Caco-2 (cell line): ENCODE results near the gene COL5A1. TPM values are rescaled to one million over a fixed set of nuclear protein-coding genes. Genes with fewer than 3 reads are reported as not detected.

Experiments used
- BruUV-seq: library from RNA; stranded (reverse); fragments of 400-500 nt; replicated peaks from 2 replicates; lab custom pipeline; 2021; lab: Mats Ljungman, UMichigan
- CTCF ChIA-PET: fragments of 300-600 bp; sonication (Branson Sonifier 250); formaldehyde crosslinking; loops from one replicate; lab custom pipeline; 2022; ENCODE audit warnings: antibody characterized with exemption; lab: Charles Lee
- POLR2A ChIA-PET: fragments of 300-600 bp; sonication (Branson Sonifier 250); formaldehyde crosslinking; loops from one replicate; lab custom pipeline; 2022; ENCODE audit warnings: antibody characterized with exemption; lab: Charles Lee
- DNase-seq, 2 experiments: peaks; one replicate each; pipeline versions ENCODE4 v3.0.0 to v3.0.0-alpha.2; 2020 to 2022
- H3K27me3 ChIP-seq: replicated peaks from 2 replicates; pipeline ENCODE4 v1.6.0; 2011; ENCODE audit warnings: low read length; ENCODE audit not compliant: control insufficient read depth, insufficient read depth
- H3K36me3 ChIP-seq: 2 replicates; pipeline ENCODE4 v1.5.1; 2011; ENCODE audit warnings: low read length; ENCODE audit not compliant: control insufficient read depth, insufficient read depth
- H3K4me1 ChIP-seq: fragments of 250-450 bp; sonication (Bioruptor Pico); 2 replicates; pipeline ENCODE4 v1.5.1; 2020; ENCODE audit warnings: mild to moderate bottlenecking
- H3K4me3 ChIP-seq: 2 replicates; pipeline ENCODE4 v1.5.1; 2011; ENCODE audit warnings: low read depth, mild to moderate bottlenecking, control low read depth, low read length
- H3K9me3 ChIP-seq: fragments of 250-450 bp; sonication (Bioruptor Pico); 2 replicates; pipeline ENCODE4 v1.5.1; 2020; ENCODE audit warnings: mild to moderate bottlenecking, moderate library complexity
- H3K27ac Mint-ChIP-seq: one replicate; pipeline ENCODE4 v1.8.0; 2022; ENCODE audit warnings: mixed read lengths; ENCODE audit not compliant: unreplicated experiment
- H3K27me3 Mint-ChIP-seq: one replicate; pipeline ENCODE4 v1.8.0; 2022; ENCODE audit warnings: mixed read lengths; ENCODE audit not compliant: insufficient read depth, unreplicated experiment
- H3K36me3 Mint-ChIP-seq: one replicate; pipeline ENCODE4 v1.8.0; 2022; ENCODE audit warnings: mild to moderate bottlenecking, mixed read lengths; ENCODE audit not compliant: insufficient read depth, unreplicated experiment
- H3K4me1 Mint-ChIP-seq: one replicate; pipeline ENCODE4 v1.8.0; 2022; ENCODE audit warnings: low read depth, mixed read lengths; ENCODE audit not compliant: unreplicated experiment
- H3K4me3 Mint-ChIP-seq: one replicate; pipeline ENCODE4 v1.8.0; 2022; ENCODE audit warnings: mild to moderate bottlenecking, moderate library complexity, mixed read lengths; ENCODE audit not compliant: unreplicated experiment
- H3K9me3 Mint-ChIP-seq: one replicate; pipeline ENCODE4 v1.8.0; 2022; ENCODE audit warnings: mixed read lengths; ENCODE audit not compliant: unreplicated experiment
- CTCF ChIP-seq, 2 experiments: fragments of 200-600 bp in 1 of 2; IDR thresholded peaks; 1 replicate in 1 of 2; 2 replicates in 1 of 2; pipeline versions ENCODE4 v1.5.1 to v1.8.0; 2011 to 2022; ENCODE audit warnings: antibody characterized with exemption in 1 of 2, control low read depth in 1 of 2, inconsistent platforms in 1 of 2, low read depth in 1 of 2, low read length in 1 of 2, mild to moderate bottlenecking in 1 of 2, moderate library complexity in 1 of 2; ENCODE audit not compliant: insufficient read depth in 1 of 2, severe bottlenecking in 1 of 2, unreplicated experiment in 1 of 2
- intact Hi-C: fragments of 100-400 bp; cut with micrococcal nuclease; formaldehyde crosslinking; loops from one replicate; pipeline ENCODE4 v1.10.0; 2022; ENCODE audit not compliant: unreplicated experiment
- total RNA-seq: library from RNA; stranded (reverse); gene quantifications from 2 replicates; pipeline ENCODE4 v1.2.3, GENCODE V29; 2022

COL5A1 gene
- total RNA-seq, 1 experiment from 2014 or later = 4.8 TPM

GRCh38 chr9:134593286-134594077 lies 48.1 kb upstream of the COL5A1 start:
- no TSS peak for BruUV-seq
- Mint-ChIP-seq H3K36me3 (no peaks in the 10 kb centered on the region), H3K4me3 (no peak overlapping the region), H3K4me1 (peaks cover 20% of the 10 kb centered on the region), H3K27ac (peak overlapping the region; percentile 10), H3K9me3 (no peaks in the 10 kb centered on the region), H3K27me3 (no peaks in the 10 kb centered on the region)
- Histone ChIP-seq H3K9me3 (no peaks in the 10 kb centered on the region), H3K27me3 (no peaks in the 10 kb centered on the region), H3K36me3 (no peaks in the 10 kb centered on the region), H3K4me3 (no peak overlapping the region), H3K4me1 (peaks cover 24% of the 10 kb centered on the region)
- TF ChIP-seq CTCF (IDR thresholded peaks at IDR 0.05; ENCODE audit: insufficient read depth in 1 of 2, low read depth in 1 of 2, low read length in 1 of 2, severe bottlenecking in 1 of 2, unreplicated experiment in 1 of 2) = no peak
- CTCF ChIA-PET = no interaction called here
- no peak for DNase-seq
- POLR2A ChIA-PET = no interaction called here
- intact Hi-C loops = no loop called here

GRCh38 chr9:134594078-134594941 lies 47.3 kb upstream of the COL5A1 start:
- Mint-ChIP-seq H3K4me3 (no peak overlapping the region), H3K27me3 (no peaks in the 10 kb centered on the region), H3K36me3 (no peaks in the 10 kb centered on the region), H3K9me3 (no peaks in the 10 kb centered on the region), H3K27ac (no peak overlapping the region), H3K4me1 (peaks cover 20% of the 10 kb centered on the region)
- no peaks in the 10 kb centered on the region for H3K9me3 ChIP-seq
- intact Hi-C loops = no loop called here
- no peak for TF ChIP-seq CTCF (IDR thresholded peaks at IDR 0.05; ENCODE audit: insufficient read depth in 1 of 2, low read depth in 1 of 2, low read length in 1 of 2, severe bottlenecking in 1 of 2, unreplicated experiment in 1 of 2)
- DNase-seq = no peak
- no TSS peak for BruUV-seq
- ChIA-PET CTCF (no interaction called here), POLR2A (no interaction called here)
- H3K36me3 ChIP-seq = no peaks in the 10 kb centered on the region
- H3K4me1 ChIP-seq = peaks cover 24% of the 10 kb centered on the region
- H3K4me3 ChIP-seq = no peak overlapping the region
- H3K27me3 ChIP-seq = no peaks in the 10 kb centered on the region

- DNase-seq = no peak
- Histone ChIP-seq H3K36me3 (no peaks in the 10 kb centered on the region), H3K4me1 (peaks cover 24% of the 10 kb centered on the region), H3K9me3 (no peaks in the 10 kb centered on the region), H3K4me3 (no peak overlapping the region), H3K27me3 (no peaks in the 10 kb centered on the region)
- POLR2A ChIA-PET = no interaction called here
- no TSS peak for BruUV-seq
- TF ChIP-seq CTCF (IDR thresholded peaks at IDR 0.05; ENCODE audit: insufficient read depth in 1 of 2, low read depth in 1 of 2, low read length in 1 of 2, severe bottlenecking in 1 of 2, unreplicated experiment in 1 of 2) = no peak
- CTCF ChIA-PET = no interaction called here
- Mint-ChIP-seq H3K36me3 (no peaks in the 10 kb centered on the region), H3K27me3 (no peaks in the 10 kb centered on the region), H3K27ac (no peak overlapping the region), H3K9me3 (no peaks in the 10 kb centered on the region), H3K4me1 (peaks cover 20% of the 10 kb centered on the region), H3K4me3 (no peak overlapping the region)
- intact Hi-C loops = no loop called here
These were observed 46.6 kb upstream of the COL5A1 start for GRCh38 chr9:134595014-134595413.
